Lower leg skin (tissue), 4 donors: ENCODE data around the gene POLR3E. TPM values are rescaled to one million over a fixed set of nuclear protein-coding genes. Genes with fewer than 3 reads are reported as not detected.

Experiments
- DNase-seq, 2 donors: peaks; one replicate each; pipeline ENCODE4 v3.0.0-alpha.2; 2019; ENCODE audit warnings: low spot score in 2 of 2
- H3K4me3 ChIP-seq: fragments of 200-600 bp; sonication (generic); 2 replicates; pipeline ENCODE4 v1.5.1; 2017; ENCODE audit warnings: mild to moderate bottlenecking, low read depth; ENCODE audit not compliant: poor library complexity, severe bottlenecking
- CTCF ChIP-seq, 3 donors: fragments of 450-650 bp; IDR thresholded peaks; one replicate each; pipeline ENCODE4 v1.5.1; 2016; ENCODE audit warnings: antibody characterized with exemption in 3 of 3, mild to moderate bottlenecking in 3 of 3, moderate library complexity in 2 of 3
- POLR2A ChIP-seq, 2 donors: fragments of 450-650 bp; IDR thresholded peaks; one replicate each; pipeline ENCODE4 v1.6.1; 2016 to 2017; ENCODE audit warnings: antibody characterized with exemption in 2 of 2, mild to moderate bottlenecking in 1 of 2, moderate library complexity in 1 of 2
- WGBS, 2 donors: methylation state at CpG; one replicate each; pipeline ENCODE4 v1.1.5; 2018; 5-methylcytosine and 5-hydroxymethylcytosine counted together
- intact Hi-C: fragments of 100-400 bp; cut with DNase I; formaldehyde crosslinking; loops from one replicate; pipeline ENCODE4 v1.15.0; 2023; ENCODE audit warnings: low total_unique reads
- total RNA-seq, 4 donors: library from RNA; depleted of rRNA; stranded (reverse); fragments of >200 nt; gene quantifications; one replicate each; pipeline ENCODE4 v1.1.0, GENCODE V29; 2016

Gene POLR3E
- total RNA-seq, 4 donors from 2014 or later = 64.7 to 74.0 (median 71.4) TPM

DNA sequence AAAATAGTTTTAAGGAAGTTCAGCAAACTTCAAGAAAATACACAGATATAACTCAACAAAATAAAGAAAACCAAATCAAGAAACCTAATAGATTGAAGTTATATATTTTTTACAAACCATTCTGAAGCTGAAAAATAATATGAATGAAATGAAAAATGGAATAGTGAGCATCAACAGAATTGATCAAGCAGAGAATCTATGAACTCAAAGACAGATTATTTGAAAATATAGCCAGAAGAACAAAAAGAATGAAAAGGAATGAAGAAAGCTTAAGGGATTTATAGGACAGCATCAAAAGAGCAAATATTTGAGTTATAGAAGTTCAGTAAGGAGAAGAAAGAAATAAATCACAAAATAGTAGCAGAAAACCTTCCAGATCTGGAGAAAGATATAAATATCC lies 39.4 kb downstream of the POLR3E start:
- intact Hi-C loops = no loop called here

DNA sequence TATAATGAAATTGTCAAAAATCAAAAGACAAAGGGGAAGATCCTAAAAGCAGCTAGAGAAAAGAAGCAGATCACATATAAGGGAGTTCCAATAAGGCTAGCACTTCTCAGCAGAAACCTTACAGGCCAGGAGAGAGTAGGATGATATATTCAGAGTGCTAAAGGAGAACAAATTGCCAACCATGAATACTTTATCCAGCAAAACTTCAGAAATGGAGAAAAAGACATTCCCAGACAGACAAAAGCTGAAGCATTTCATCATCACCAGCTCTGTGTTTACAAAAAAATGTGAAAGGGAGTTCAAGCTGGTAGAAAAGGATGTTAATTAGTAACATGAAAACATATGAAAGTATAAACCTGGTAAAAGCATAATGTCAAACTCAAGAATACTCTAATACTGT lies 39.8 kb downstream of the POLR3E start:
- intact Hi-C loops = no loop called here
- H3K4me3 ChIP-seq = no peak overlapping the region

More for the DNA sequence above, 39.4 kb downstream of the POLR3E start:
- no peak for DNase-seq
- no peak overlapping the region for H3K4me3 ChIP-seq
- TF ChIP-seq CTCF (IDR thresholded peaks at IDR 0.05) = no peak
- TF ChIP-seq POLR2A (IDR thresholded peaks at IDR 0.05) = no peak

DNA sequence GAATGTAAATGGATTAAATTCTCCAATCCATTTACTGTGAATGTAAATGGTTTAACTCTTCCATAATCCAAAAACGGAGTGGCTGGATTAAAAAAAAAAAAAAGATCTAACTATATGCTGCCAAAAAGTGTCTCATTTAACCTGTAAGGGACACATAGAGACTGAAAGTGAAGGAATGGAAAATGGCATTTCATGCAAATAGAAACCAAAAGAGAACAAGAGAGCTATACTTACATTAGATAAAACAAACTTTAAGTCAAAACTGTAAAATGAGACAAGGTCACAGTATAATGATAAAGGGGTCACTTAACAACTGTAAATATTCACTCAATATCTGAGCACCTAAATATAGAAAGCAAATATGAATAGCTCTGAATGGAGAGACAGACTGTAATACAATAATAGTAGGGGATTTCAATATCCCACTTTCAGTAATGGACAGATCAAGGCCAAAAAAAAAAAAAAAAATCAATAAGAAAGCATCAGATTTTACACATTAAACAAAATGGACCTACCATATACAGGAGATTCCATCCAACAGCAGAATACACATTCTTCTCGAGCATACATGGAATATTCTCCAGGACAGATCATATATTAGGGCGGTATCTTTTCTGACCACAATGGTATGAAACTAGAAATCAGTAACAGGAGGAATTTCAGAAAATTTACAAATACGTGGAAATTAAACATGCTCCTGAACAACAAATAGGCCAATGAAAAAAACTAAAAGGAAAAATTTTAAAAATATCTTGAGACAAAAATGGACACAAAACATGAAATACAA lies 40.8 kb downstream of the POLR3E start:
- intact Hi-C loops = no loop called here
- no peak overlapping the region for H3K4me3 ChIP-seq
- WGBS, 2 donors = 91 to 96% methylated on average over 4 of the region's 4 CpGs
- no peak for DNase-seq
- TF ChIP-seq POLR2A (IDR thresholded peaks at IDR 0.05) (no peak), CTCF (IDR thresholded peaks at IDR 0.05) (no peak)

More for the DNA sequence above, 39.8 kb downstream of the POLR3E start:
- no peak for TF ChIP-seq CTCF (IDR thresholded peaks at IDR 0.05)
- no peak for TF ChIP-seq POLR2A (IDR thresholded peaks at IDR 0.05)
- no peak for DNase-seq

DNA sequence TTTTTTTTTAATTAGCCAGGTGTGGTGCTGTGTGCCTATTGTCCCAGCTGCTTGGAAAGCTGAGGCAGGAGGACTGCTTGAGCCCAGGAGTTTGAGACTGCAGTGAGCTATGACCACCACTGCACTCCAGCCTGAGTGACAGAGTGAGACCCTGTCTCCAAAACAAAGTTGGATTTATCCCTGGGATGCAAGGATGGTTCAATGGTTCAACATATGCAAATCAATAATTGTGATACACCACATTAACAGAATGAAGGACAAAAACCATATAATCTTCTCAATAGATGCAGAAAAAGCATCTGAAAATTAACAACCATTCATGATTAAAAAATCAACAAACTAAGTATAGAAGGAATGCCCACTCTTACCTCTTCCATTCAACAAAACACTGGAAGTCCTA lies 43.7 kb downstream of the POLR3E start:
- no peak overlapping the region for H3K4me3 ChIP-seq
- intact Hi-C loops = no loop called here
- DNase-seq = no peak
- TF ChIP-seq POLR2A (IDR thresholded peaks at IDR 0.05) (no peak), CTCF (IDR thresholded peaks at IDR 0.05) (no peak)

DNA sequence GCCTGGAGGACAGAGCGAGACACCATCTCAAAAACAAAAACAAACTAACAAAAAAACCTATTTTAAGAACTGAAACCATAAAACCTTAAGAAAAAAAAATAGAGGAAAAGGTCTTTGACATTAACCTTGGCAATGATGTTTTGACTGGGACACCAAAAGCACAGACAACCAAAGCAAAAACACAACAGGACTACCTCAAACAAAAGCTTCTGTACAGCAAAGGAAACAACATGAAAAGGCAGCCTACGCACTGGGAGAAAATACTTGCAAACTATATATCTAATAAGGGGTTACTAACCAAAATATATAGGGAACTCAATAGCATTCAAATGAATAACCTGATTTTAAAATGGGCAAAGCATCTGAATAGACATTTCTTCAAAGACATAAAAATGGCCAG lies 44.9 kb downstream of the POLR3E start:
- TF ChIP-seq POLR2A (IDR thresholded peaks at IDR 0.05) (no peak), CTCF (IDR thresholded peaks at IDR 0.05) (no peak)
- DNase-seq = no peak
- intact Hi-C loops = no loop called here
- 95 to 98% methylated on average over 2 of the region's 2 CpGs for WGBS, 2 donors
- H3K4me3 ChIP-seq = no peak overlapping the region

- TF ChIP-seq POLR2A (IDR thresholded peaks at IDR 0.05) (no peak), CTCF (IDR thresholded peaks at IDR 0.05) (no peak)
- DNase-seq = no peak
- intact Hi-C loops = no loop called here
- WGBS, 2 donors = 63 to 71% methylated on average over 9 of the region's 9 CpGs
- H3K4me3 ChIP-seq = no peak overlapping the region
Observed at GRCh38 chr16:22346483-22346882, 49.3 kb downstream of the POLR3E start.
